Endodermal cell (in vitro differentiated cells): ENCODE measurements around the gene CLCN1. TPM values are rescaled to one million over a fixed set of nuclear protein-coding genes. Genes with fewer than 3 reads are reported as not detected.

ENCODE experiments used
- DNase-seq: peaks from one replicate; pipeline ENCODE4 v3.0.0-alpha.2; 2017
- H3K27ac ChIP-seq: 2 replicates; pipeline ENCODE4 v1.5.1; 2013; ENCODE audit warnings: mild to moderate bottlenecking, low read depth, low read length, moderate library complexity
- H3K27me3 ChIP-seq: 2 replicates; pipeline ENCODE4 v1.6.1; 2013; ENCODE audit warnings: mild to moderate bottlenecking, low read length, moderate library complexity; ENCODE audit not compliant: insufficient read depth, control insufficient read depth, poor library complexity, severe bottlenecking
- H3K36me3 ChIP-seq: 2 replicates; pipeline ENCODE4 v1.7.0; 2013; ENCODE audit warnings: mild to moderate bottlenecking, low read length, moderate library complexity; ENCODE audit not compliant: control insufficient read depth, insufficient read depth
- H3K4me1 ChIP-seq: one replicate; pipeline ENCODE4 v1.7.0; 2013; ENCODE audit warnings: low read length; ENCODE audit not compliant: control insufficient read depth, insufficient read depth
- H3K4me3 ChIP-seq: 2 replicates; pipeline ENCODE4 v1.5.1; 2013; ENCODE audit warnings: mild to moderate bottlenecking, low read length, moderate library complexity
- H3K9ac ChIP-seq: 2 replicates; pipeline ENCODE4 v1.6.1; 2013; ENCODE audit warnings: mild to moderate bottlenecking, low read length, moderate library complexity; ENCODE audit not compliant: poor library complexity, severe bottlenecking; ENCODE audit errors: extremely low read depth
- H3K9me3 ChIP-seq: 2 replicates; pipeline ENCODE4 v1.6.1; 2013; ENCODE audit warnings: mild to moderate bottlenecking, low read length, moderate library complexity; ENCODE audit not compliant: control insufficient read depth
- H3K27ac Mint-ChIP-seq: 2 replicates; pipeline ENCODE4 v1.8.0; 2020; ENCODE audit warnings: mixed read lengths
- H3K27me3 Mint-ChIP-seq: 2 replicates; pipeline ENCODE4 v1.8.0; 2021; ENCODE audit warnings: mild to moderate bottlenecking, mixed read lengths; ENCODE audit not compliant: insufficient read depth
- H3K36me3 Mint-ChIP-seq: 2 replicates; pipeline ENCODE4 v1.8.0; 2020; ENCODE audit warnings: low read depth, mixed read lengths
- H3K4me1 Mint-ChIP-seq: 2 replicates; pipeline ENCODE4 v1.8.0; 2020; ENCODE audit warnings: mixed read lengths
- H3K4me3 Mint-ChIP-seq: 2 replicates; pipeline ENCODE4 v1.8.0; 2020; ENCODE audit warnings: mild to moderate bottlenecking, moderate library complexity, mixed read lengths
- H3K9me3 Mint-ChIP-seq: 2 replicates; pipeline ENCODE4 v1.8.0; 2020; ENCODE audit warnings: mild to moderate bottlenecking, mixed read lengths
- CTCF ChIP-seq: fragments of 200-600 bp; sonication (generic); conservative IDR thresholded peaks from 2 replicates; pipeline ENCODE4 v1.5.0; 2021; ENCODE audit warnings: antibody characterized with exemption, mild to moderate bottlenecking
- WGBS, 2 experiments: methylation state at CpG; one replicate each; pipeline versions ENCODE4 v1.1.5 to v1.1.7; 2013; ENCODE audit warnings: missing lambda C conversion rate in 2 of 2, mixed read lengths in 1 of 2; ENCODE audit not compliant: insufficient coverage in 1 of 2, insufficient read length in 1 of 2; 5-methylcytosine and 5-hydroxymethylcytosine counted together
- total RNA-seq, 2 donors: library from RNA; stranded (reverse); fragmentation: NEBNext Ultra II Directional in 1 of 2; extraction: Animal tissue kit (Norgen Biotek cat#: 25700) in 1 of 2; gene quantifications; 2 replicates in 1 of 2; 3 replicates in 1 of 2; pipeline ENCODE4 v1.2.1, GENCODE V29; 2021

CLCN1 gene
- total RNA-seq, 2 donors from 2014 or later: 0.53 TPM; not detected in 1

GRCh38 chr7:143356414-143357050 lies 40.6 kb downstream of the CLCN1 start:
- no peaks in the 10 kb centered on the region for H3K4me1 ChIP-seq
- 95 to 100% methylated on average over 5 to 13 of the region's 13 CpGs for WGBS, 2 experiments

DNA sequence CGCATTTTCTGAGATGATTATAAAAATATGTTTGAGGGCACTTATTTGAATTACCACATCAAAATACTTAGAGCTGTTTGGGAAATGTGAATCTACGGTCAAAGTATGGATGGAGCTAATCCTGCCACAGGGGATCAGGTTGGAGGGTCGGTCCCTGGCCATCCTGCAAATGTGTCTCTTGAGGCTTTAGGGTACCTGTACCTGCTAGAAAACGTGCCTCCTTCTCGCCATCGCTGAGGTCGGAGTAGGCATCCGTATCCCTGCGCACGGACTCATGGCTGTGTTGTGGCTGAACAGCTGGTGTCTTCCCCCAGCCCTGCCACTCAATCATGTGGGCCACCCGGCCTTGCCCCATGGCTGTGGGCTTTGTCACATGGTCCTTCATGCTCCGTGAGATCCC lies 42.7 kb downstream of the CLCN1 start:
- Mint-ChIP-seq H3K4me3 (no peak overlapping the region), H3K27me3 (peaks cover 44% of the 10 kb centered on the region), H3K27ac (no peak overlapping the region), H3K4me1 (peaks cover 3% of the 10 kb centered on the region), H3K36me3 (no peaks in the 10 kb centered on the region), H3K9me3 (no peaks in the 10 kb centered on the region)
- no peak overlapping the region for H3K9ac ChIP-seq
- H3K9me3 ChIP-seq: no peaks in the 10 kb centered on the region
- no peaks in the 10 kb centered on the region for H3K4me1 ChIP-seq
- no peak overlapping the region for H3K27ac ChIP-seq
- H3K4me3 ChIP-seq: no peak overlapping the region
- H3K27me3 ChIP-seq: peaks cover 42% of the 10 kb centered on the region
- WGBS, 2 experiments: 95 to 99% methylated on average over 8 to 12 of the region's 12 CpGs
- DNase-seq: no peak
- no peaks in the 10 kb centered on the region for H3K36me3 ChIP-seq
- no peak for TF ChIP-seq CTCF

More at GRCh38 chr7:143356414-143357050, 40.6 kb downstream of the CLCN1 start:
- Histone ChIP-seq H3K27ac (no peak overlapping the region), H3K9ac (no peak overlapping the region), H3K4me3 (no peak overlapping the region), H3K27me3 (peaks cover 23% of the 10 kb centered on the region), H3K36me3 (no peaks in the 10 kb centered on the region), H3K9me3 (no peaks in the 10 kb centered on the region)
- no peak overlapping the region for H3K4me3 Mint-ChIP-seq
- H3K36me3 Mint-ChIP-seq: no peaks in the 10 kb centered on the region
- no peaks in the 10 kb centered on the region for H3K9me3 Mint-ChIP-seq
- peaks cover 32% of the 10 kb centered on the region for H3K27me3 Mint-ChIP-seq
- DNase-seq: peak; percentile 29
- peaks cover 3% of the 10 kb centered on the region for H3K4me1 Mint-ChIP-seq
- no peak for TF ChIP-seq CTCF
- no peak overlapping the region for H3K27ac Mint-ChIP-seq

DNA sequence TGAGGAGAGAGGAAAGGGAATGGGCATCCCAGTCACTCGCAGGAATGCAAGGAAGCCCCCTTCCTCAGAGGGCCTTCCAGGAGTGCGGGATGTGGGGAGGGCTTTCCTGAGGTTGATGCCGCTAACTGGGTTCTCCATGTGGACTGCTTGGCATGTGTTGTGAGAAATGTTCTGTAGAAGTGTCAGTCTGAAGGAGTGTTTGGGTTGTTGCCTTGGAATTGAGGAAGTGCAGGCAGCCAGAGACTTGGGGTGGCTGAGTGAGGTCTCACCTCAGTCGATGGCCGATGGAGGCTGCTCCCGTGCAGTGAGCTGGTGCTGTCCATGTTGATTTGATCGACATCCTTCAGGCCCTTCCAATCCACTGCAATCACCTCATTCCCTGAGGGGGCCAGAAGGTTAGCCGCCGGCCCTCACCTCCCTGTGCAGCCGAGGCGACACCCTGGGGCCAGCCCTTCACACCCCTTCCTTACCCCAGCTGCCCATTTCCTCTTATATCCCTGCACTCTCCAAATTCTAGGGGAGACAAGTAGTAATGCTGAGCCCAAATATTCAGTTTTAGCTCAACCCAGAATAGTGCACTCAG lies 44.0 kb downstream of the CLCN1 start:
- Histone ChIP-seq H3K27ac (no peak overlapping the region), H3K4me1 (no peaks in the 10 kb centered on the region), H3K36me3 (no peaks in the 10 kb centered on the region), H3K9ac (no peak overlapping the region), H3K27me3 (peaks cover 54% of the 10 kb centered on the region), H3K9me3 (no peaks in the 10 kb centered on the region), H3K4me3 (no peak overlapping the region)
- no peak for TF ChIP-seq CTCF
- no peak for DNase-seq
- 87 to 90% methylated on average over 7 to 11 of the region's 11 CpGs for WGBS, 2 experiments
- Mint-ChIP-seq H3K27me3 (peaks cover 56% of the 10 kb centered on the region), H3K27ac (no peak overlapping the region), H3K4me1 (peaks cover 3% of the 10 kb centered on the region), H3K4me3 (no peak overlapping the region), H3K36me3 (no peaks in the 10 kb centered on the region), H3K9me3 (no peaks in the 10 kb centered on the region)
